Stimulated activated CD8-positive, alpha-beta memory T cell treated with anti-CD3 and anti-CD28 coated beads, Interleukin-4, amount 100 ng/mL, for 24 hours (primary cell): ENCODE data around the gene NCR1.
"Not testable (repeated sequence)": the region's sequence is repeated elsewhere in the genome, so short reads cannot be mapped to it uniquely, and the experiment has no call there.

Experiments used
- DNase-seq: peaks from one replicate; pipeline ENCODE4 v3.0.0-alpha.2; 2020; ENCODE audit warnings: low read depth

The NCR1 gene, protein sequence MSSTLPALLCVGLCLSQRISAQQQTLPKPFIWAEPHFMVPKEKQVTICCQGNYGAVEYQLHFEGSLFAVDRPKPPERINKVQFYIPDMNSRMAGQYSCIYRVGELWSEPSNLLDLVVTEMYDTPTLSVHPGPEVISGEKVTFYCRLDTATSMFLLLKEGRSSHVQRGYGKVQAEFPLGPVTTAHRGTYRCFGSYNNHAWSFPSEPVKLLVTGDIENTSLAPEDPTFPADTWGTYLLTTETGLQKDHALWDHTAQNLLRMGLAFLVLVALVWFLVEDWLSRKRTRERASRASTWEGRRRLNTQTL

DNA sequence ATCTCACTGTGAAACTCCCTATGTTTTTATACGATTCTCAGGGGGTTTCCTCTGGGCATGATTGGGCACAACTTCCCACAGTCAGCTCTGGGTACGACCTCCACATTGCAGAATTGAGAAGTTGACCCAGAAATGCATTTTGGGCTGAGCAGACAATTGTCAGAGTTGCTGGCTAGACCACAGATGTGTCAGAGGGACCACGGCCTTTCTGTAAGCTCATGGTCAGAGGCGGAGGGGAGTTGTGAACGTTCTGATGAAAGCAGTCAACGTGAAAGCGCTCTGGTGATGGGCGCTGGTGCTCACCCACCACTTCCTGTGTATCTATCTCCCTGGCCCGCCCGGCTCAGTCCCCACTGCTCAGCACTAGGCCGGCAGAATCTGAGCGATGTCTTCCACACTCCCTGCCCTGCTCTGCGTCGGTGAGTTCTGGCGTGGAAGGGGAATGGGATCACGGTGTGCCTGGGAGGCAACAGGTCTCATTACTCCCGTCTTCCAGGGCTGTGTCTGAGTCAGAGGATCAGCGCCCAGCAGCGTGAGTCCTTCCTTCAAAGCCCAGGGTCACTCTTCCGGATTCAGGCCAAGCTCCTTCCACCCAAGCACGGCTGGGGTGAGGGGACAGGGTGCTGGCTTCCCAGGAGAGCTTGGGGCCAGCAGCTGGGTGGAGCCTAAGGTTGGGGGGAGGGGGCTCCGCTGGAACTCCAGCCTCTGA is at the start of gene NCR1:
Gene NCR1, plus strand, starts transcription at position 346 of the 709 bp plus-strand sequence. Its CDS starts 40 bp downstream, at position 386.
- no peak for DNase-seq

DNA sequence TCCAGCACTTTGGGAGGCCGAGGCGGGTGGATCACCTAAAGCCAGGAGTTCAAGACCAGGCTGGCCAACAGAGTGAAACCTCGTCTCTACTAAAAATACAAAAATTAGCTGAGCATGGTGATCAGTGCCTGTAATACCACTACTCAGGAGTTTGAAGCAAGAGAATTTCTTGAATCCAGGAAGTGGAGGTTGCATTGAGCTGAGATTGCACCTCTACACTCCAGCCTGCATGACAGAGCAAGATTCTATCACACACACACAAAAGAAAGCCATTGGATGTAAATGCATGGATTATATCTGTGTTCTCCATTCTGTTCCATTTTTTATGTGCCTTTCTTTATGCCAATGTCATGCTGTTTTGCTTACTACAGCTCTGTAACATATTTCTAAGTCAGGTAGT is 47.5 kb upstream of the NCR1 start:
- not testable (repeated sequence) for DNase-seq

DNA sequence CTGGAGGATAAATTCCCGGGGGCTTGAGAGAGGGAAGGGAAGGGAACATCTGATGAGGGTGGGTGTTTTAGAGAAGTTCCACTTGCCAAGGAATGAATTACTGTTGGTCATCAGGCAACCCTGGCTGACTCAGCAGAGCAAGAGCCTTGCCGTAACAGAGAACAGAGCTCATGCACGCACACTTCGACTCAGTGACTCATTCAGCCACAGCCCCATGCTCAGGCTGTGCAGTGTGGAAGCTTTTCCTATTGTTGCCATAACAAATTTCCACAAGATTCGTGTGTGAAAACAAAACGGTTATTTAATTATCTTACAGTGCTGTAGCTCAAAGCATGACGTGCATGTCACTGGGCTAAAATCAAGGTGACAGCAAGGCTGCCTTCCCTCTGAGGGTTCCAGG is 46.5 kb upstream of the NCR1 start:
- not testable (repeated sequence) for DNase-seq

DNA sequence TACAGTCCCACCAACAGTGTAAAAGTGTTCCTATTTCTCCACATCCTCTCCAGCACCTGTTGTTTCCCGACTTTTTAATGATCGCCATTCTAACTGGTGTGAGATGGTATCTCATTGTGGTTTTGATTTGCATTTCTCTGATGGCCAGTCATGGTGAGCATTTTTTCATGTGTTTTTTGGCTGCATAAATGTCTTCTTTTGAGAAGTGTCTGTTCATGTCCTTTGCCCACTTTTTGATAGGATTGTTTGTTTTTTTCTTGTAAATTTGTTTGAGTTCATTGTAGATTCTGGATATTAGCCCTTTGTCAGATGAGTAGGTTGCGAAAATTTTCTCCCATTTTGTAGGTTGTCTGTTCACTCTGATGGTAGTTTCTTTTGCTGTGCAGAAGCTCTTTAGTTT is 42.5 kb upstream of the NCR1 start:
- DNase-seq, result not testable (repeated sequence)

DNA sequence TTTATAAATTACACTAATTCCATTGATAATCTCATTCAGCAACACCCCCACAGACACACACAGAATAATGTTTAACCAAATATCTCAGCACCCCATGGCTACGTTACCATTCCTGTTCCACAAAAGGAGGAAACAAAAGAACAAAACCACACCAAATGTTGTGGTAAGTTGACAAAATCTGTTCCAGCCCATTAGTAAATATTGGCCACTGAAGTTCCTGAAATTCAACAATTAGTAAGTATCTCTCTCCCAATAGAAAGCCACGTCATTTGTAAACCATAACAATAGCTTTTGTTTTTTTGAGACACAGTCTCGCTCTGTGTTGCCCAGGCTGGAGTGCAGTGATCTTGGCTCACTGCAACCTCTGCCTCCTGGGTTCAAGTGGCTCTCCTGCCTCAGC is 34.3 kb upstream of the NCR1 start:
- DNase-seq, result no peak

DNA sequence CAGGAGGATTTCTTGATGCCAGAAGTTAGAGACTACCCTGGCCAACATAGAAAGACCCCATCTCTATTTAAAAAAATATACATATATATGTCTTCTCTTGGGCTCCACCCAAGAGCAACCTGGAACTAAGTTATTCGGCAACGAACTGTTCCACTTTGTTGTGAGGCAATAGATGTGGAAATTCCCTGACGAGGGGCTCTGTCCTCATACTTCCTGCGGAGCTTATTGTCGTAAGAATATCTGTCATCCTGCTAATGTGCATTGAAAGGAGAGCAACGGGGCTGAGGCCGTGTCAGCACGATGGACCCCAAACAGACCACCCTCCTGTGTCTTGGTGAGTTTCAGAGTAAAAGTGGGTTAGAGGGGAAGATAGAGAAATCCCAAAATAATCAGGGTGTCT is 32.0 kb upstream of the NCR1 start, which contains the start of gene FCAR:
Gene FCAR, plus strand, starts transcription at position 246 of the 400 bp plus-strand sequence. Its CDS starts 55 bp downstream, at position 301.
- DNase-seq, result no peak

DNA sequence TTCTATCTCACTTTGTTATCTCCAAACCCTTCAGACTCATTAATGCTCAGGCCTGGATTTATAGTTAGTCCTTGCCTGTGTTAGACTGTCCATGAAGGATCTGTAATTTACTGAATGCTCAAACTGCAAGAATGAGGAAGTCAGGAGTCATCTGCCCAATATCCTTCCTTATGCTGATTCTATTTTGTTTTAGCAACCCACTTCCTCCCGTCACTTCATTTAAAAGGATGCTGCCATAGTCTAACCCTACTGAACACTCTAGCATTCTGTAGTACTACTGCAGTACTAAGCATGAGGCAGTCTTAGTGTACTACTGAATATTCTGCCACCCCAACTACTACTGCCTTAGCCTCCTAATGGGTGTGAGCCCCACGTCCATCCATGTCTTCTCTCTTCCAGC is 30.4 kb upstream of the NCR1 start:
- DNase-seq, result no peak

DNA sequence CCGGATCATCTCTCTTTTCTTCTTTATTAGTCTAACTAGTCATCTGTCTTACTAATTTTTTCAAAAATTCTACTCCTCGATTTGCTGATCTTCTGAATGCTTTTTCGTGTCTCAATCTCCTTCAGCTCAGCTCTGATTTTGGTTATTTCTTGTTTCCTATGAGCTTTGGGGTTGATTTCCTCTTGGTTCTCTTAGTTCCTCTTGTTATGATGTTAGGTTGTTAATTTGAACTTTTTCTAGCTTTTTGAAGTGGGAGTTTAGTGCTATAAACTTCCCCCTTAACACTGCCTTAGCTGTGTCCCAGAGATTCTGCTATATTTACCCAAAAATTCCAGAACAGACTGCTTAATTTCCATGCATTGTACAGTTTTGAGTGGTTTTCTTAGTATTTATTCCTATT is 28.5 kb upstream of the NCR1 start:
- no peak for DNase-seq

DNA sequence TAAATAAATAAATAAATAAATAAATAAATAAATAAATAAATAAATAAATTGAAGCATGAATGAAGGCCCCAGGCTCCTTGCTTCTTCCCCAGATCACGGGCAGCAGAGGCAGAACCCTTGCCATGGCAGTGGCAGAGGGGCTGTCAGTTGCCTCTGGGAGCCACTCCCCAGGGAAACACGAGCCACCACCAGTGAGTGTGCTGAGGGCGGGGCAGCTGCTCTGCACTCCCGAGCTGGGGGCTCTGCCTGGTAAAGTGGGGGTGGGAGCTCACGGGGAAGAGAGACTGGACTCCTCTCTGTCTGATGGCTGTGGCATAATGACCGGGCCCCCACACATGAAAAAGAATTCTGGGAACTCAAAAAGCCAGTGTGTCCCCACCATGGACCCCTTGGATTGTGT is 24.1 kb upstream of the NCR1 start:
- DNase-seq, result no peak

DNA sequence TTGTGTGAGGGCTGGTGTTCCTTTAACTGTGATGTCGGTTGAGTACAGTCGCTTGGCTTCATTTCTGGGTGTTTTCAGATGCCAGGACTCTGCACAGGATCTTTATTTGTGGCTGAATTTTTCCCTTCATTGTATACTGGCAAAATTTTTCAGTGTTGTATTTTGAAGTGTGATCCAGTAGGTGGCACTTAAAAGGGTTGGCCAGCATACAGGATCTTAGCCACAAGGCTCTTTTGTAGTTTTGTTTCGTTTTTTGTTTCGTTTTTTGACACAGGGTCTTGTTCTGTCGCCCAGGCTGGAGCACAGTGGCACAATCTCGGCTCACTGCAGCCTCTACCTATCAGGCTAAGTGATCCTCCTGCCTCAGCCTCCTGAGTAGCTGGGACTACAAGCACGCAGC is 23.2 kb upstream of the NCR1 start:
- no peak for DNase-seq

DNA sequence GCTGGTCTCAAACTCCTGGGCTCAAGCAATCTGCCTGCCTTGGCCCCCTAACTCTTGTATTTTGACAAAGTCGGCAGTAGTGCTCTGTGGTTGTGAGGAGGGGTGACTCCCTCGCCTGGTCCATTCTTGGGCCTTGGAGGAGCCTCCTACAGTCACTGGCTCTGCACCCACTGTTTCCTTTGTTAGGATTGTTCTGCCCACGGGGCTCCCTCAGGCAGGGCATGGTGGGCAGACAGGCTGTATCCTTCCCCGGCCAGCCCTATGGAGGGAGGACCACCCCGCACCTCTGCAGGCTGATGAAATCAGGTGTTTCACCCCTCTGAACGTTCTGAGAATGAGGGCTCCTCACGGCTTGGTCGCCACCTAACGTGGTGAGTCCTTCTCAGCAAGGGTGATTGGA is 22.7 kb upstream of the NCR1 start:
- no peak for DNase-seq

DNA sequence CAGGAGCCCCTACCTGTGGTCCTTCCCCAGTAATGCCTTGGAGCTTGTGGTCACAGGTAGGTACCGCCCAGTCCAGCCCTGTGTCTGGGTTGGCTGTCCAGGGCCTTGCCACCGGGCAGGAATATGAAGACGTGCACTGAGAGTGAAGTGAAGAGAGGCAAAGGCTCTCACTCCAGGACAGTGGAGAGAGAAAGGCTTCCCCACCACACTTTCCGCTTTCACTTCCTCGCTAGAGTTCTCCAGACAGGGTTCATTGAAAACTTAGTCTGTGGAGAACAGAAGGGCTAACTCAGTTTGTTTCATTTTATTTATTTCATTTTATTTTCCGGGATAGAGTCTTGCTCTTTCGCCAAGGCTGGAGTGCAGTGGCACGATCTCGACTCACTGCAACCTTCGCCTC is 17.7 kb upstream of the NCR1 start:
- no peak for DNase-seq

DNA sequence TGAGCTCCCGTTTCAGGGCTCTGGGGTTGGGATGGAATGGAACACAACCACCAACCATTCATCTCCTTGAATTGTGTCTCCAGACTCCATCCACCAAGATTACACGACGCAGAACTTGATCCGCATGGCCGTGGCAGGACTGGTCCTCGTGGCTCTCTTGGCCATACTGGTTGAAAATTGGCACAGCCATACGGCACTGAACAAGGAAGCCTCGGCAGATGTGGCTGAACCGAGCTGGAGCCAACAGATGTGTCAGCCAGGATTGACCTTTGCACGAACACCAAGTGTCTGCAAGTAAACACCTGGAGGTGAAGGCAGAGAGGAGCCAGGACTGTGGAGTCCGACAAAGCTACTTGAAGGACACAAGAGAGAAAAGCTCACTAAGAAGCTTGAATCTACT is 16.4 kb upstream of the NCR1 start:
- no peak for DNase-seq

DNA sequence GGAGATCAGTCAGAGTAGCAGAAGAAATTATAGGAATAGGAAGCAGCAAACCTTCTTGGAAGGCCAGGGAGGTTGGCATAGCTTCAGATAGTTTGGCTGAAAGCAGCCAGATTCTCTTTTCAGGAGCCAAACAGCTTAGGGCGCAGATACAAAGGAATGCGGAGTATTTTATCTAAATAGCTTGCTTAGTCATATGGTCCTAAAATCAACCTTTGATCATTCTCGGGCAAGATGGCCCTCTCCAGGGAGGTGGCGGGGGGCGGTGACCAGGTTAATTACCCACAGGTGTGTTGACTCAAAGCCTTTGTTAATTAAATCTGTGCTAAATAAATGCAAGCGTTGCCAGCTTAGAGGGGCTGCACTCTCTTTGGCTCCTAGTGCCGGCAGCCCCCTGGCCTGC is 12.5 kb upstream of the NCR1 start:
- DNase-seq, result no peak

DNA sequence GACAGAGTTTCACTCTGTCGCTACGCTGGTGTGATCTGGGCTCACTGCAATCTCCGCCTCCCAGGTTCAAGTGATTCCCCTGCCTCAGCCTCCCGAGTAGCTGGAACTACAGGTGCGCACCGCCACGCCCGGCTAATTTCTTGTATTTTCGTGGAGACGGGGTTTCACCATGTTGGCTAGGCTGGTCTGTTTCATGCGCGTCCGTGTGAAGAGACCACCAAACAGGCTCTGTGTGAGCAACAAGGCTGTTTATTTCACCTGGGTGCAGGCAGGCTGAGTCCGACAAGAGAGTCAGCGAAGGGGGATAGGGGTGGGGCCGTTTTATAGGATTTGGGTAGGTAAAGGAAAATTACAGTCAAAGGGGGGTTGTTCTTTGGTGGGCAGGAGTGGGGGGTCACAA is 11.8 kb upstream of the NCR1 start:
- DNase-seq, result not testable (repeated sequence)

DNA sequence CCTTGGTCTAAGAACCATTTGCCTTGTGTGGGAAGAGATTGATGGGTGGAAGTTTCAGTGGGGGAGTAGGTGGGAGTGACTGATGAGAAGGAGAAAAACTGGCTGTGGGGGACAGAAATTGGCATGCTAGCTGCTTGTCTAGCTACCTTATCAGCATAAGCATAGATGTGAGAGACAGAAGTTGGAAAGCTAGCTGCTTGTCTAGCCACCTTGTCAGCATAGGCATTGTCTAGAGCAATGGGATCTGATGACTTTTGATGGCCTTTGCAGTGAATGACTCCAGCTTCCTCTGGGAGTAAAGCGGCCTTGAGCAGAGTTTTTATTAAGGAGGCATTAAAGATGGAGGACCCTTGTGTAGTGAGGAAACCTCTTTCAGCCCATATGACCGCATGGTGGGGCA is 9.9 kb upstream of the NCR1 start:
- DNase-seq, result no peak

DNA sequence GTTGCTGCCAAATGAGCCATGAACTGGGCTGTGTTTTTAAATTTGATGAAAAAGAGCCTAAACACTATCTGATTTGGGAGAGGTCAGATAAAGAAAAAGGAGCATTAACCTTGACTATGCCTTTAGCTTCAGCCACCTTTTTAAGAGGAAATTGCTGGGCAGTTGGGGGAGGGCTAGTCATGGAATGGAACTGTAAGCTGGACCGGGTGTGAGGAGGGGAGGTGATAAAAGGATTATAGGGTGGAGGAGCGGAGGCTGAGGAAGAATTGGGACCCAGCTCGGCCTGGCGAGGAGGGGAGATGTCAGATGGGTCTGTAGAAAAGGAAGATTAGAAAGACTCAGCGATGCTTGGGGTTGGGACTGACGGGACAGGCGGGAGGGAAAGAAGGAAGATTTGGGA is 7.3 kb upstream of the NCR1 start:
- DNase-seq, result not testable (repeated sequence)

DNA sequence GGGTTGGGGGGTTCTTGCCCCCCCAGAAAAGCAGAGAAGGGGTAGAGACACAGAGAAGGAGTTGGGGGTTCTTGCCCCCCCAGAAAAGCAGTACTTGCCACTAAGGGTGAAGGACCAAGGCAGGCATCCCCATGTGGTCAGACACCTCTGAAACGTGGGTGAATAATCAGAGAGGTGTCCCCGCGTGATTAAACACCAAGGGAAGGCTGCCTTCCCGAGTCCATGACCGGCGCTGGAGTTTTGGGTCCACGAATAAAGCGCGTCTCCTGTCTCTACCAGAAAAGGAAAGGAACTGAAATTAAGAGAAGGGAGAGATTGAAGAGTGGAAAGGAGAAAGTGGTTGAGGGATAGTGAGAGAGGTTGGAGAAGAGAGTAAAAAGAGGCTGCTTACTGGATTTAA is 6.3 kb upstream of the NCR1 start:
- DNase-seq, result not testable (repeated sequence)

DNA sequence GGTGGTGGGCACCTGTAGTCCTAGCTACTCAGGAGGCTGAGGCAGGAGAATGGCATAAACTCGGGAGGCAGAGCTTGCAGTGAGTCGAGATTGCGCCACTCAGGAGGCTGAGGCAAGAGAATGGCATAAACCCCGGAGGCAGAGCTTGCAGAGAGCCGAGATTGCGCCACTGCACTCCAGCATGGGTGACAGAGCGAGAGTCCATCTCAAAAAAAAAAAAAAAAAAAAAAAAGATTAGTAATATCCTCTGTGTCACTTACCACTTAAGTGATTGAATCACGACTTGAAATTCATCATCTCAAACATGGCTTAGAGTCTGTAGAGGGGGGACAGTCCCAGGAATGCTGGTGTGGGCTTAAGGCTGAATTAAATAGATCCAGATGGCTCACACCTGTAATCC is 4.8 kb upstream of the NCR1 start:
- DNase-seq, result not testable (repeated sequence)

DNA sequence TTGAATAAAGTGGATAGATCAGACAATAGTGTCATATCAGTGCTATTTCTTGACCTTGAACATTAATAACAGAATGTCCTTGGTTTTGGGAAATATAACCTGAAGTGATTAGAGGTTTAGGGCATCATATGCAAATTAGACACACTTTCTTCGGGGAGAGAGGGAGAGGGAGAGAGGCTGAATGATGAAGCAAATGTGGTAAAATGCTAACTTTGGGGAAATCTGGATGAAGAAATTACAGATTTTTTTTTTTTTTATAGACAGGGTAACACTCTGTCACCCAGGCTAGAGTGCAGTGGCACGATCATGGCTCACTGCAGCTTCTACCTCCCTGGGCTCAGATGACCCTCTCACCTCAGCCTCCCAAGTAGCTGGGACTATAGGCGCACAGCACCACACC is 3.9 kb upstream of the NCR1 start:
- DNase-seq, result no peak

DNA sequence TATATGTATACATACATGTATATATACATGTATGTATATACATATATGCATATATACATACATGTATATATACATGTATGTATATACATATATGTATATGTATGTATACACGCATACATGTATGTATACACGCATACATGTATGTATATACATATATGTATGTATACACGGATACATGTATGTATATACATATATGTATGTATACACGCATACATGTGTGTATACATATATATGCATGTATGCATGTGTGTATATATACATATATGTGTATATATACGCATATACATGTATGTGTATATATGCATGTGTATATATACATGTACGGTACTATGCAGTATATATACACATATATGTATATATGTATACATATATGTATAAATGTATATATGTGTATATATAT is 2.6 kb upstream of the NCR1 start:
- no peak for DNase-seq

DNA sequence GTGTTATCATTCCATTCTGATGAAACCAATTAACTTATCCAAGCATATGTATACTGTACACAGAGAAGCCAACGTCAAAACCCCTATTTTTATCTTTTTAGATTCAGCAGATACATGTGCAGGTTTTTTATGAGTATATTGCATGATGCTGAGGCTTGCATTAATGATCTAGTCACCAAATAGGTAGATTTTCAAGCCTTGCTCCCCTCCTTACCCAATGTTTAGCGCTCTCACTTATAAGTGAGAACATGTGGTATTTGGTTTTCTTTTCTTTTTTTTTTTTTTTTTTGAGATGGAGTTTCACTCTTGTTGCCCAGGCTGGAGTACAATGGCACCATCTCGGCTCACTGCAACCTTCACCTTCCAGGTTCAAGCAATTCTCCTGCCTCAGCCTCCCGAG is 1.7 kb upstream of the NCR1 start:
- DNase-seq, result not testable (repeated sequence)

DNA sequence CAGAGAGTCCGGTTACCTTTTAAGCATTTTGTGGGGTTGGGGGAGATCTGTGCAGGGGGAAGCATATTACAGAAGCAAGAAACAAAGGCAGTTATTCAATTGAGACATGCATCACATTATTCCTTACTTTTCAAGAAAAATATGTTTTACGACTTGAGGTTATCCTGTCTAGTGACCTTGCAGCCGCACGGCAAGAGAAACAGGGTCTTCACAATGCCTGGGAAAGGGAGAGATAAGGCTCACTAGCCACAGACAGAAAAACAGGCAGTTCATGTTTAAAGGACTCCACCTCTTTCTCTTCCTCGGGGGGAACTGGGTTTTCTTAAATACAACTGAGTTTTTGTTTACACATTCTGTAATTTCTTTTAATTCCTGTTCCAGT is 536 bp upstream of the NCR1 start:
- no peak for DNase-seq

DNA sequence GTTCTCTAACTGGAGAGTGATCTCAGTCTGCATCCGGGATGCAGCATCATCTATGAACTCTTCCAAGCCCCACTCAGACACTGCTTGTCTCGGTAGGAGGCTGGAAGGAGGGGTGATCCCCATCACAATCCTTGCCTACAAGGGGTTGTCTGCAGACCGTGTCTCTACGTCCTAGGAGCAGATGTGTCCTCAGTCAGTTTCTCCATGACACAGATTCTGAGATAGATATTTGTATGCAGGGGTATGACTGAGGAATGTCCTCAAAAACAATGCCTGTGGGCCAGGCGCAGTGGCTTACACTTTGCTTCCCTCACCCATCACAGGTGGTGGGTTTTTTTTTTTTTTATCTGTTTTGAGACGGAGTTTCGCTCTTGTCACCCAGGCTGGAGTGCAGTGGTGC is 871 bp downstream of the NCR1 start:
- no peak for DNase-seq
